ENCODE results near the gene DAZAP2.
"Not testable (repeated sequence)": the region's sequence is repeated elsewhere in the genome, so short reads cannot be mapped to it uniquely, and the experiment has no call there.

Gene DAZAP2

GRCh38 chr12:51254536-51254935 is 15.9 kb downstream of the DAZAP2 start:
- no peak for DNase-seq (ENCODE audit: extremely low spot score)
- ChIA-PET CTCF (interaction anchor here (0.6 kb wide), 2 partner anchors 12 to 203 kb away, joined by 3 to 4 read pairs; no protein-coding TSS in a partner anchor), POLR2A (no interaction called here)
- TF ChIP-seq FOXA1 (IDR thresholded peaks at IDR 0.05) (no peak), SUZ12 (IDR thresholded peaks at IDR 0.05) (no peak), HDGF (IDR thresholded peaks at IDR 0.05; ENCODE audit: borderline replicate concordance) (no peak), TARDBP (IDR thresholded peaks at IDR 0.05) (no peak), CTBP1 (IDR thresholded peaks at IDR 0.05; ENCODE audit: borderline replicate concordance) (no peak)

GRCh38 chr12:51259600-51259999 is 21.0 kb downstream of the DAZAP2 start:
- ChIA-PET CTCF (interaction anchor here (0.6 kb wide), 1 partner anchor 419 kb away, joined by 3 read pairs; no protein-coding TSS in a partner anchor), POLR2A (interaction anchor here (0.6 kb wide), 1 partner anchor 42 kb away, joined by 3 read pairs; no protein-coding TSS in a partner anchor)
- DNase-seq (ENCODE audit: extremely low spot score) = not testable (repeated sequence)

GRCh38 chr12:51262758-51263177 is 24.1 kb downstream of the DAZAP2 start:
- POLR2A ChIA-PET = interaction anchor here (0.7 kb wide), 1 partner anchor 91 kb away, joined by 3 read pairs; no protein-coding TSS in a partner anchor
- TF ChIP-seq HDGF (IDR thresholded peaks at IDR 0.05; ENCODE audit: borderline replicate concordance) (no peak), CTBP1 (IDR thresholded peaks at IDR 0.05; ENCODE audit: borderline replicate concordance) (no peak), LEF1 (IDR thresholded peaks at IDR 0.05; ENCODE audit: borderline replicate concordance) (no peak), SUZ12 (IDR thresholded peaks at IDR 0.05) (no peak), PKNOX1 (IDR thresholded peaks at IDR 0.05) (no peak), SP1 (IDR thresholded peaks at IDR 0.05) (no peak), FOXM1 (IDR thresholded peaks at IDR 0.05; ENCODE audit: borderline replicate concordance) (no peak), FOXK2 (IDR thresholded peaks at IDR 0.05) (no peak), ARNT (IDR thresholded peaks at IDR 0.05) (no peak), BHLHE40 (IDR thresholded peaks at IDR 0.05; ENCODE audit: borderline replicate concordance) (no peak), FOXA1 (IDR thresholded peaks at IDR 0.05) (no peak)
- CTCF ChIA-PET = interaction anchor here (0.6 to 1.2 kb wide), 2 partner anchors 68 to 87 kb away, joined by 3 read pairs; no protein-coding TSS in a partner anchor
- no peak for DNase-seq (ENCODE audit: extremely low spot score)

GRCh38 chr12:51263341-51263740 is 24.7 kb downstream of the DAZAP2 start:
- ChIA-PET POLR2A (no interaction called here), CTCF (interaction anchor here (1.0 to 1.2 kb wide), 2 partner anchors 15 to 87 kb away, joined by 3 read pairs; no protein-coding TSS in a partner anchor)
- TF ChIP-seq L3MBTL2 (conservative IDR thresholded peaks at IDR 0.05) = no peak
- no peak for TF ChIP-seq PKNOX1 (IDR thresholded peaks at IDR 0.05)
- TF ChIP-seq TARDBP (IDR thresholded peaks at IDR 0.05) = no peak
- DNase-seq (ENCODE audit: extremely low spot score) = no peak

- no peak for DNase-seq (ENCODE audit: extremely low spot score)
- TF ChIP-seq FOXK2 (IDR thresholded peaks at IDR 0.05) = no peak
- no peak for TF ChIP-seq BHLHE40 (IDR thresholded peaks at IDR 0.05; ENCODE audit: borderline replicate concordance)
- TF ChIP-seq PKNOX1 (IDR thresholded peaks at IDR 0.05) = no peak
- no peak for TF ChIP-seq TARDBP (IDR thresholded peaks at IDR 0.05)
- no peak for TF ChIP-seq CTBP1 (IDR thresholded peaks at IDR 0.05; ENCODE audit: borderline replicate concordance)
- no peak for TF ChIP-seq FOXA1 (IDR thresholded peaks at IDR 0.05)
- TF ChIP-seq ZNF384 (IDR thresholded peaks at IDR 0.05) = no peak
- no peak for TF ChIP-seq NFRKB (IDR thresholded peaks at IDR 0.05)
- TF ChIP-seq HDGF (IDR thresholded peaks at IDR 0.05; ENCODE audit: borderline replicate concordance) = no peak
- no peak for TF ChIP-seq SUZ12 (IDR thresholded peaks at IDR 0.05)
- TF ChIP-seq FOXM1 (IDR thresholded peaks at IDR 0.05; ENCODE audit: borderline replicate concordance) = no peak
- TF ChIP-seq ELF4 (IDR thresholded peaks at IDR 0.05) = no peak
- no peak for TF ChIP-seq LEF1 (IDR thresholded peaks at IDR 0.05; ENCODE audit: borderline replicate concordance)
- TF ChIP-seq L3MBTL2 (conservative IDR thresholded peaks at IDR 0.05) = no peak
- TF ChIP-seq ARNT (IDR thresholded peaks at IDR 0.05) = no peak
- TF ChIP-seq SP1 (IDR thresholded peaks at IDR 0.05) = no peak
- CTCF ChIA-PET = interaction anchor here (1.0 kb wide), 1 partner anchor 14 kb away, joined by 3 read pairs; no protein-coding TSS in a partner anchor
- POLR2A ChIA-PET = interaction anchor here (0.7 kb wide), 1 partner anchor 215 kb away, joined by 3 read pairs; no protein-coding TSS in a partner anchor
Observed at GRCh38 chr12:51264297-51264696, 25.7 kb downstream of the DAZAP2 start.

GRCh38 chr12:51265024-51265423 is 26.4 kb downstream of the DAZAP2 start:
- ChIA-PET CTCF (no interaction called here), POLR2A (no interaction called here)
- DNase-seq (ENCODE audit: extremely low spot score) = no peak
- TF ChIP-seq FOXA1 (IDR thresholded peaks at IDR 0.05) (no peak), FOXK2 (IDR thresholded peaks at IDR 0.05) (no peak), TARDBP (IDR thresholded peaks at IDR 0.05) (no peak), BHLHE40 (IDR thresholded peaks at IDR 0.05; ENCODE audit: borderline replicate concordance) (no peak), ZNF384 (IDR thresholded peaks at IDR 0.05) (no peak)

Measured in HEK293T (cell line).